Gastrocnemius medialis (tissue), 4 donors: ENCODE results near the gene ZNF414. TPM values are rescaled to one million over a fixed set of nuclear protein-coding genes. Genes with fewer than 3 reads are reported as not detected.

Source experiments
- ATAC-seq, 2 donors: fragments of 150-250 bp; one replicate each; pipeline ENCODE4 v1.9.1; 2016
- DNase-seq, 2 donors: peaks; one replicate each; pipeline ENCODE4 v3.0.0-alpha.2; 2019
- H3K27ac ChIP-seq, 4 donors: fragments of 200-600 bp; sonication (generic); 1 replicate in 1 of 4; 2 replicates in 3 of 4; pipeline ENCODE4 v1.5.1; 2016 to 2018; ENCODE audit warnings: mild to moderate bottlenecking in 2 of 4, moderate library complexity in 1 of 4
- H3K27me3 ChIP-seq, 3 donors: fragments of 200-600 bp; sonication (generic) in 2 of 3; 1 replicate in 1 of 3; 2 replicates in 2 of 3; pipeline versions ENCODE4 v1.5.1 to v1.6.0; 2016 to 2019; ENCODE audit warnings: mild to moderate bottlenecking in 1 of 3, moderate library complexity in 1 of 3
- H3K36me3 ChIP-seq, 2 donors: fragments of 200-600 bp; sonication (generic) in 1 of 2; one replicate each; pipeline ENCODE4 v1.5.1; 2017 to 2018
- H3K4me1 ChIP-seq, 2 donors: fragments of 200-600 bp; sonication (generic) in 1 of 2; one replicate each; pipeline ENCODE4 v1.5.1; 2016 to 2017; ENCODE audit warnings: mild to moderate bottlenecking in 2 of 2
- H3K4me3 ChIP-seq, 4 donors: fragments of 200-600 bp; sonication (generic) in 3 of 4; 1 replicate in 1 of 4; 2 replicates in 3 of 4; pipeline ENCODE4 v1.5.1; 2016 to 2019; ENCODE audit warnings: mild to moderate bottlenecking in 2 of 4
- H3K9me3 ChIP-seq, 3 donors: fragments of 200-600 bp; sonication (generic) in 2 of 3; 1 replicate in 1 of 3; 2 replicates in 2 of 3; pipeline ENCODE4 v1.5.1; 2016 to 2019
- POLR2A ChIP-seq, 2 donors: fragments of 450-650 bp; IDR thresholded peaks; one replicate each; pipeline ENCODE4 v1.6.1; 2017; ENCODE audit warnings: antibody characterized with exemption in 2 of 2, mild to moderate bottlenecking in 2 of 2, moderate library complexity in 2 of 2
- in situ Hi-C, 4 donors: fragments of 200-750 bp; cut with MboI; loops; one replicate each; pipeline versions ENCODE4 v1.15.0 to v1.8.0; 2017; ENCODE audit warnings: low sequenced_read_pairs in 4 of 4
- intact Hi-C: fragments of 100-400 bp; cut with DNase I; formaldehyde crosslinking; loops from one replicate; pipeline ENCODE4 v1.15.1; 2023; ENCODE audit warnings: low total_unique reads
- total RNA-seq, 4 donors: library from RNA; depleted of rRNA; stranded (reverse); fragments of >200 nt; gene quantifications; one replicate each; pipeline versions ENCODE4 v1.1.0 to v1.2.3, GENCODE V29; 2016
- TF ChIP-seq, protein P1 (sequence below), 5 experiments: fragments of 450-650 bp in 3 of 5; fragments of 200-600 bp in 2 of 5; sonication (generic) in 2 of 5; IDR thresholded peaks in 4 of 5; conservative IDR thresholded peaks in 1 of 5; 1 replicate in 4 of 5; 2 replicates in 1 of 5; pipeline ENCODE4 v1.5.1; 2016 to 2019; ENCODE audit warnings: antibody characterized with exemption in 5 of 5, mild to moderate bottlenecking in 3 of 5, moderate library complexity in 3 of 5

ZNF414 gene
- total RNA-seq, 4 donors from 2014 or later: 4.7 to 13.3 (median 6.9) TPM

DNA sequence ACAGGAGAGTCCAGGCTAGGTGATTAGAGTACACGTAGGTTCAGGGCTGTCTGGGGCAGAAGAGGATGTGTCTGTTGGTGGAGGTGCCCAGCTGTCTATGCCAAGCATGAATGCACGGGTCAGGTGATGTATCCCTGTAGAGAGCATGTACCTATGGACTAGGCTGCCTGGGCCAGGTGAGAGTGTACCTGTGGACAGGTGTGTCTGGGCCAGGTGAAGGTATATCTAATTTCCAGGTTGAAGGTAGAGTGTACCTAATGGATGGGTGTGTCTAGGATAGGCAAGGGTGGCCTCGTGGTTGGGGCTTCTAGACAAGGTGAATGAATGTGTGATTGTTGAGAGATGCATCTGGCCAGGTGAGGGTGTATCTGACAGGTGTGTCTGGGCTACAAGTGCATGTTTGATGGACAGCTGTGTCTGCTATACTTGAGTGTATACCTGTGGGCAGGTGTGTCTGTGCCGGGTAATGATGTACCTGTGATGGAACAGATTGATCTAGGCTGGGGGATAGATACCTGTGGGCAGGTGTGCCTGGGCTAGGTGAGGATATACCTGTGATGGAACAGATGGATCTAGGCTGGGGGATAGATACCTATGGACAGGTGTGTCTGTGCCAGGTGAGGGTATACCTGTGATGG is 15.5 kb upstream of the ZNF414 start:
- ATAC-seq (no peak), DNase-seq (no peak)
- H3K27me3 ChIP-seq: peaks cover 0 to 12% (median 5%) of the 10 kb centered on the region in 3 donors
- H3K9me3 ChIP-seq: no peaks in the 10 kb centered on the region
- H3K4me3 ChIP-seq: no peak overlapping the region
- TF ChIP-seq POLR2A (IDR thresholded peaks at IDR 0.05): no peak
- TF ChIP-seq, protein P1, sequence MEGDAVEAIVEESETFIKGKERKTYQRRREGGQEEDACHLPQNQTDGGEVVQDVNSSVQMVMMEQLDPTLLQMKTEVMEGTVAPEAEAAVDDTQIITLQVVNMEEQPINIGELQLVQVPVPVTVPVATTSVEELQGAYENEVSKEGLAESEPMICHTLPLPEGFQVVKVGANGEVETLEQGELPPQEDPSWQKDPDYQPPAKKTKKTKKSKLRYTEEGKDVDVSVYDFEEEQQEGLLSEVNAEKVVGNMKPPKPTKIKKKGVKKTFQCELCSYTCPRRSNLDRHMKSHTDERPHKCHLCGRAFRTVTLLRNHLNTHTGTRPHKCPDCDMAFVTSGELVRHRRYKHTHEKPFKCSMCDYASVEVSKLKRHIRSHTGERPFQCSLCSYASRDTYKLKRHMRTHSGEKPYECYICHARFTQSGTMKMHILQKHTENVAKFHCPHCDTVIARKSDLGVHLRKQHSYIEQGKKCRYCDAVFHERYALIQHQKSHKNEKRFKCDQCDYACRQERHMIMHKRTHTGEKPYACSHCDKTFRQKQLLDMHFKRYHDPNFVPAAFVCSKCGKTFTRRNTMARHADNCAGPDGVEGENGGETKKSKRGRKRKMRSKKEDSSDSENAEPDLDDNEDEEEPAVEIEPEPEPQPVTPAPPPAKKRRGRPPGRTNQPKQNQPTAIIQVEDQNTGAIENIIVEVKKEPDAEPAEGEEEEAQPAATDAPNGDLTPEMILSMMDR (IDR thresholded peaks at IDR 0.05 in 4 of 5, conservative IDR thresholded peaks at IDR 0.05 in 1 of 5): no peak
- no peaks in the 10 kb centered on the region for H3K36me3 ChIP-seq
- H3K27ac ChIP-seq: no peak overlapping the region
- intact Hi-C loops: no loop called here
- in situ Hi-C loops: no loop called here
- H3K4me1 ChIP-seq: peaks cover 0 to 7% of the 10 kb centered on the region in 2 donors

- DNase-seq (no peak), ATAC-seq (no peak)
- intact Hi-C loops (no loop called here), in situ Hi-C loops (no loop called here)
- no peaks in the 10 kb centered on the region for H3K9me3 ChIP-seq
- H3K27me3 ChIP-seq: peaks cover 0 to 12% (median 5%) of the 10 kb centered on the region in 3 donors
- H3K36me3 ChIP-seq: no peaks in the 10 kb centered on the region
- TF ChIP-seq, protein P1 (IDR thresholded peaks at IDR 0.05 in 4 of 5, conservative IDR thresholded peaks at IDR 0.05 in 1 of 5): no peak
- TF ChIP-seq POLR2A (IDR thresholded peaks at IDR 0.05): no peak
- H3K4me1 ChIP-seq: peaks cover 0 to 7% of the 10 kb centered on the region in 2 donors
- H3K4me3 ChIP-seq: no peak overlapping the region
- no peak overlapping the region for H3K27ac ChIP-seq
Observed at GRCh38 chr19:8528500-8528899, 14.5 kb upstream of the ZNF414 start.

DNA sequence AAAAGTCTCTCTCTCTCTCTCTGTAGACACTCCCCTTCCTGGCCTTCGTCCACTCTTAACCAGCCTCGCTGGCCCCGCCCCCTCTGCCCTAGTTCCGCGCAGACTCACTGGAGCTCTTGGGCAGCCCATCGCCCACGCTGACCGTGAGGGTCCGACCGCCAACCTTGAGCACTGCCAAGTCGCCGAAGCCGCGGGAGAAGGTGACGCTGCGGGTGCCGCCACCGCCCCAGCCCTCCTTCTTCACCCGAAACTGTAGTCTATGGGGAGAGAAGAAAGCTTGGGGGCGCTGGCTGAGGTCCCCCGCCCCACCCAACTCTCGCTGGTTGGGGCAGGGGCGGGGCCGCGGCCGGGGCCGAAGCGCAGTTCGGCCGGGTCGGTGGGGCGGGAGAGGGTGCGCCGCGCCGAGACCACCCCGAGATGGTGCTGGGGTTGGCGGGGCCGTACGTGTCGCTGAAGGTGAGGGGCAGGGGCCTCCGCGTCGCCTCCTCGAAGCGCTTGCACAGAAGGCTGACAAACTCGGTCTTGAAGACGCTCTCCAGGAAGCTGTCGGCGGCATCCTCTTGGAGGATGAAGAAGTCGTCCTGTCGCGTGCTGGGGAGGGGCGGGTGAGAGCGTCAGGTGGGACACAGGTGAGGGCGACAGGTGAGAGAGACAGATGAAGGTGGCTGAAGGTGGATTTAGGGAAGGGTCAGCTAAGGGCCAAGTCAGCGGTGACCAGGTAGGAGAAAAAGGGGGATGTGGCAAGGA is 12.6 kb upstream of the ZNF414 start:
- in situ Hi-C loops (no loop called here), intact Hi-C loops (no loop called here)
- no peaks in the 10 kb centered on the region for H3K9me3 ChIP-seq
- no peaks in the 10 kb centered on the region for H3K36me3 ChIP-seq
- ATAC-seq (peak; percentile 76 to 80), DNase-seq (peak; percentile 63 to 70)
- peak overlapping the region; percentile 76 to 85 (median 78) for H3K27ac ChIP-seq
- TF ChIP-seq, protein P1 (IDR thresholded peaks at IDR 0.05 in 4 of 5, conservative IDR thresholded peaks at IDR 0.05 in 1 of 5): no peak
- TF ChIP-seq POLR2A (IDR thresholded peaks at IDR 0.05): no peak
- H3K4me3 ChIP-seq: peak overlapping the region; percentile 61 to 88 (median 75)
- peaks cover 0 to 12% (median 5%) of the 10 kb centered on the region in 3 donors for H3K27me3 ChIP-seq
- H3K4me1 ChIP-seq: peaks cover 0 to 7% of the 10 kb centered on the region in 2 donors

GRCh38 chr19:8525401-8525684 is 11.4 kb upstream of the ZNF414 start:
- Histone ChIP-seq H3K36me3 (no peaks in the 10 kb centered on the region), H3K4me1 (peaks cover 0 to 7% of the 10 kb centered on the region in 2 donors), H3K27me3 (peaks cover 0 to 12% (median 5%) of the 10 kb centered on the region in 3 donors), H3K9me3 (no peaks in the 10 kb centered on the region), H3K4me3 (peak overlapping the region; percentile 49 to 88 (median 75)), H3K27ac (peak overlapping the region; percentile 62 to 85 (median 72))
- intact Hi-C loops (no loop called here), in situ Hi-C loops (no loop called here)
- TF ChIP-seq POLR2A (IDR thresholded peaks at IDR 0.05): peak; percentile 17 to 19
- TF ChIP-seq, protein P1 (IDR thresholded peaks at IDR 0.05 in 4 of 5, conservative IDR thresholded peaks at IDR 0.05 in 1 of 5): peak in 2 of 5 experiments; percentile 15
- ATAC-seq: no peak
- no peak for DNase-seq
